Nephron (organoid): ENCODE measurements around the gene C16orf46.

ENCODE experiments used
- H3K27ac Mint-ChIP-seq, 3 experiments: 2 replicates each; pipeline ENCODE4 v1.8.0; 2020; ENCODE audit warnings: mixed read lengths in 3 of 3, mild to moderate bottlenecking in 2 of 3, moderate library complexity in 1 of 3
- H3K27me3 Mint-ChIP-seq: 2 replicates; pipeline ENCODE4 v1.8.0; 2021; ENCODE audit warnings: low read depth, mild to moderate bottlenecking, moderate library complexity, mixed read lengths
- H3K36me3 Mint-ChIP-seq: 2 replicates; pipeline ENCODE4 v1.8.0; 2020; ENCODE audit warnings: low read depth, mixed read lengths
- H3K4me1 Mint-ChIP-seq: 2 replicates; pipeline ENCODE4 v1.8.0; 2020; ENCODE audit warnings: mixed read lengths
- H3K4me3 Mint-ChIP-seq, 3 experiments: 2 replicates each; pipeline ENCODE4 v1.8.0; 2020; ENCODE audit warnings: mild to moderate bottlenecking in 3 of 3, mixed read lengths in 3 of 3, moderate library complexity in 2 of 3
- H3K9me3 Mint-ChIP-seq: 2 replicates; pipeline ENCODE4 v1.8.0; 2020; ENCODE audit warnings: mixed read lengths
- CTCF ChIP-seq, 3 experiments: fragments of 200-600 bp; sonication (generic); IDR thresholded peaks; one replicate each; pipeline ENCODE4 v1.5.0; 2021; ENCODE audit warnings: antibody characterized with exemption in 3 of 3; ENCODE audit not compliant: unreplicated experiment in 3 of 3

The C16orf46 gene

GRCh38 chr16:81026429-81026828, 50.6 kb downstream of the C16orf46 start:
- Mint-ChIP-seq H3K9me3 (no peaks in the 10 kb centered on the region), H3K27ac (no peak overlapping the region), H3K36me3 (peaks cover 21% of the 10 kb centered on the region), H3K4me1 (no peaks in the 10 kb centered on the region), H3K27me3 (no peaks in the 10 kb centered on the region), H3K4me3 (no peak overlapping the region)
- no peak for TF ChIP-seq CTCF (IDR thresholded peaks at IDR 0.05; ENCODE audit: unreplicated experiment in 3 of 3)

- Mint-ChIP-seq H3K27ac (no peak overlapping the region), H3K36me3 (peaks cover 40% of the 10 kb centered on the region), H3K4me1 (no peaks in the 10 kb centered on the region), H3K4me3 (no peak overlapping the region), H3K27me3 (no peaks in the 10 kb centered on the region), H3K9me3 (no peaks in the 10 kb centered on the region)
- no peak for TF ChIP-seq CTCF (IDR thresholded peaks at IDR 0.05; ENCODE audit: unreplicated experiment in 3 of 3)
Observed at GRCh38 chr16:81018496-81018895, 58.5 kb downstream of the C16orf46 start.

- no peaks in the 10 kb centered on the region for H3K27me3 Mint-ChIP-seq
- no peak overlapping the region for H3K27ac Mint-ChIP-seq
- TF ChIP-seq CTCF (IDR thresholded peaks at IDR 0.05; ENCODE audit: unreplicated experiment in 3 of 3) = no peak
- no peak overlapping the region for H3K4me3 Mint-ChIP-seq
- no peaks in the 10 kb centered on the region for H3K9me3 Mint-ChIP-seq
- H3K36me3 Mint-ChIP-seq = peaks cover 41% of the 10 kb centered on the region
- no peaks in the 10 kb centered on the region for H3K4me1 Mint-ChIP-seq
Observed at GRCh38 chr16:81014672-81015071, 62.4 kb downstream of the C16orf46 start.

- no peaks in the 10 kb centered on the region for H3K9me3 Mint-ChIP-seq
- peaks cover 30% of the 10 kb centered on the region for H3K36me3 Mint-ChIP-seq
- H3K27ac Mint-ChIP-seq = no peak overlapping the region
- H3K4me3 Mint-ChIP-seq = no peak overlapping the region
- H3K27me3 Mint-ChIP-seq = no peaks in the 10 kb centered on the region
- H3K4me1 Mint-ChIP-seq = no peaks in the 10 kb centered on the region
- no peak for TF ChIP-seq CTCF (IDR thresholded peaks at IDR 0.05; ENCODE audit: unreplicated experiment in 3 of 3)
Observed at GRCh38 chr16:81012974-81013373, 64.1 kb downstream of the C16orf46 start.
